Cardiac muscle cell (in vitro differentiated cells and primary cell): ENCODE measurements around the gene SLC47A2. TPM values are rescaled to one million over a fixed set of nuclear protein-coding genes. Genes with fewer than 3 reads are reported as not detected.

Experiments
- DNase-seq, 2 donors: peaks; one replicate each; pipeline versions ENCODE4 v3.0.0 to v3.0.0-alpha.2; 2010 to 2017; ENCODE audit warnings: low read depth in 1 of 2, low spot score in 1 of 2
- H3K27ac ChIP-seq: fragments of 200-600 bp; sonication (generic); 2 replicates; pipeline ENCODE4 v1.5.1; 2016
- H3K27me3 ChIP-seq: fragments of 200-600 bp; sonication (generic); 2 replicates; pipeline ENCODE4 v1.6.0; 2016; ENCODE audit warnings: control low read depth
- H3K36me3 ChIP-seq: fragments of 200-600 bp; sonication (generic); 2 replicates; pipeline ENCODE4 v1.5.1; 2016; ENCODE audit warnings: control low read depth
- H3K4me1 ChIP-seq: fragments of 200-600 bp; sonication (generic); 2 replicates; pipeline ENCODE4 v1.8.1; 2017; ENCODE audit warnings: low read depth, mild to moderate bottlenecking, mixed run types
- H3K4me3 ChIP-seq: fragments of 200-600 bp; sonication (generic); 2 replicates; pipeline ENCODE4 v1.5.1; 2016; ENCODE audit warnings: mild to moderate bottlenecking
- H3K9me3 ChIP-seq: fragments of 200-600 bp; sonication (generic); 2 replicates; pipeline ENCODE4 v1.5.1; 2017; ENCODE audit warnings: low read depth, mild to moderate bottlenecking, control low read depth
- polyA plus RNA-seq: library from polyadenylated mRNA; unstranded; fragments of >200 nt; fragmentation: Nextera tagmentation; extraction: Ambion mirVana; gene quantifications from 2 replicates; pipeline ENCODE4 v1.2.1, GENCODE V29; 2016
- total RNA-seq: library from RNA; depleted of rRNA; stranded (reverse); fragments of >200 nt; gene quantifications from 2 replicates; pipeline ENCODE4 v1.2.3, GENCODE V29; 2016
- TF ChIP-seq, protein P1 (sequence below): IDR thresholded peaks from 2 replicates; pipeline ENCODE4 v1.5.1; 2012; ENCODE audit warnings: low read depth, mild to moderate bottlenecking, low read length

Gene SLC47A2
- total and polyA plus RNA-seq, 2 experiments from 2014 or later = 0.27 to 0.37 TPM

DNA sequence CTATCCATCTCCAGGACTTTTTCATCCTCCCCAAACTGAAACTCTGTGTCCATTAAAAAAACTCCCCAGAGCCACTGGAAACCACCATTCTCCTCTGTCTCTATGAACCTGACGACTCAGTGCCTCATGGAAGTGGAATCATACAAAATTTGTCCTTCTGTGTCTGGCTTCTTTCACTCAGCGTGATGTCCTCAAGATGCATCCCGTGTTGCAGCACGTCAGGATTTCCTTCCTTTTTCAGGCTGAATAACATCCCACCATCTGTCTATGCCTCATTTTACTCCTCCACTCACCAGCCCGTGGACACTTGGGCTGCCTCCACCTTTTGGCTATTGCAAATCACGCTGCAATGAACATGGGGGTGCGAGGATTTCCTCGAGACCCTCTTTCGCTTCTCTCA, 44.4 kb upstream of the SLC47A2 start:
- no peaks in the 10 kb centered on the region for H3K36me3 ChIP-seq
- H3K4me1 ChIP-seq = peaks cover 6% of the 10 kb centered on the region
- no peak for DNase-seq
- no peaks in the 10 kb centered on the region for H3K27me3 ChIP-seq
- no peak overlapping the region for H3K4me3 ChIP-seq
- H3K9me3 ChIP-seq = no peaks in the 10 kb centered on the region
- TF ChIP-seq, protein P1, sequence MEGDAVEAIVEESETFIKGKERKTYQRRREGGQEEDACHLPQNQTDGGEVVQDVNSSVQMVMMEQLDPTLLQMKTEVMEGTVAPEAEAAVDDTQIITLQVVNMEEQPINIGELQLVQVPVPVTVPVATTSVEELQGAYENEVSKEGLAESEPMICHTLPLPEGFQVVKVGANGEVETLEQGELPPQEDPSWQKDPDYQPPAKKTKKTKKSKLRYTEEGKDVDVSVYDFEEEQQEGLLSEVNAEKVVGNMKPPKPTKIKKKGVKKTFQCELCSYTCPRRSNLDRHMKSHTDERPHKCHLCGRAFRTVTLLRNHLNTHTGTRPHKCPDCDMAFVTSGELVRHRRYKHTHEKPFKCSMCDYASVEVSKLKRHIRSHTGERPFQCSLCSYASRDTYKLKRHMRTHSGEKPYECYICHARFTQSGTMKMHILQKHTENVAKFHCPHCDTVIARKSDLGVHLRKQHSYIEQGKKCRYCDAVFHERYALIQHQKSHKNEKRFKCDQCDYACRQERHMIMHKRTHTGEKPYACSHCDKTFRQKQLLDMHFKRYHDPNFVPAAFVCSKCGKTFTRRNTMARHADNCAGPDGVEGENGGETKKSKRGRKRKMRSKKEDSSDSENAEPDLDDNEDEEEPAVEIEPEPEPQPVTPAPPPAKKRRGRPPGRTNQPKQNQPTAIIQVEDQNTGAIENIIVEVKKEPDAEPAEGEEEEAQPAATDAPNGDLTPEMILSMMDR = no peak
- H3K27ac ChIP-seq = no peak overlapping the region

GRCh38 chr17:19759568-19760549, 43.5 kb upstream of the SLC47A2 start:
- H3K27me3 ChIP-seq = no peaks in the 10 kb centered on the region
- no peaks in the 10 kb centered on the region for H3K36me3 ChIP-seq
- H3K4me1 ChIP-seq = peaks cover 6% of the 10 kb centered on the region
- H3K4me3 ChIP-seq = no peak overlapping the region
- no peaks in the 10 kb centered on the region for H3K9me3 ChIP-seq
- no peak overlapping the region for H3K27ac ChIP-seq
- DNase-seq = no peak
- TF ChIP-seq, protein P1 = no peak

- DNase-seq = no peak
- no peak overlapping the region for H3K4me3 ChIP-seq
- TF ChIP-seq, protein P1 = no peak
- H3K4me1 ChIP-seq = peaks cover 6% of the 10 kb centered on the region
- H3K9me3 ChIP-seq = no peaks in the 10 kb centered on the region
- H3K36me3 ChIP-seq = no peaks in the 10 kb centered on the region
- H3K27ac ChIP-seq = no peak overlapping the region
- H3K27me3 ChIP-seq = no peaks in the 10 kb centered on the region
These were observed 41.3 kb upstream of the SLC47A2 start for GRCh38 chr17:19757536-19758180.

GRCh38 chr17:19756546-19756945, 40.2 kb upstream of the SLC47A2 start:
- Histone ChIP-seq H3K27ac (no peak overlapping the region), H3K27me3 (no peaks in the 10 kb centered on the region), H3K9me3 (no peaks in the 10 kb centered on the region), H3K36me3 (no peaks in the 10 kb centered on the region), H3K4me1 (peaks cover 6% of the 10 kb centered on the region), H3K4me3 (no peak overlapping the region)
- peak; percentile 27 to 54 for DNase-seq
- TF ChIP-seq, protein P1 = no peak

GRCh38 chr17:19755821-19756510, 39.6 kb upstream of the SLC47A2 start:
- Histone ChIP-seq H3K9me3 (no peaks in the 10 kb centered on the region), H3K27ac (no peak overlapping the region), H3K36me3 (no peaks in the 10 kb centered on the region), H3K4me3 (no peak overlapping the region), H3K27me3 (no peaks in the 10 kb centered on the region), H3K4me1 (peaks cover 6% of the 10 kb centered on the region)
- TF ChIP-seq, protein P1 = no peak
- DNase-seq = no peak
